SH-SY5Y (cell line): ENCODE measurements around the gene HDAC1.

ENCODE experiments used
- GATA2 ChIP-seq: IDR thresholded peaks from 2 replicates; pipeline ENCODE4 v1.6.1; 2011; ENCODE audit warnings: mild to moderate bottlenecking, low read depth, low read length
- GATA3 ChIP-seq: IDR thresholded peaks from 2 replicates; pipeline ENCODE4 v1.6.1; 2011; ENCODE audit warnings: low read depth, mild to moderate bottlenecking, low read length, moderate library complexity

- TF ChIP-seq GATA2, result no peak
- no peak for TF ChIP-seq GATA3
Measured at GRCh38 chr1:32363713-32364112, 71.8 kb downstream of the HDAC1 start.
